Tibial nerve (tissue), 4 donors: ENCODE data around the gene MUC20. TPM values are rescaled to one million over a fixed set of nuclear protein-coding genes. Genes with fewer than 3 reads are reported as not detected.
"Not testable (repeated sequence)": the region's sequence is repeated elsewhere in the genome, so short reads cannot be mapped to it uniquely, and the experiment has no call there.

Experiments
- DNase-seq, 2 donors: peaks; one replicate each; pipeline ENCODE4 v3.0.0-alpha.2; 2019; ENCODE audit warnings: low spot score in 2 of 2
- H3K27ac ChIP-seq, 4 donors: fragments of 200-600 bp; sonication (generic) in 3 of 4; one replicate each; pipeline ENCODE4 v1.5.1; 2017 to 2019; ENCODE audit warnings: mild to moderate bottlenecking in 1 of 4
- H3K27me3 ChIP-seq, 2 donors: fragments of 200-600 bp; sonication (generic) in 1 of 2; one replicate each; pipeline versions ENCODE4 v1.5.1 to v1.6.0; 2017 to 2019
- H3K36me3 ChIP-seq, 3 donors: fragments of 200-600 bp; sonication (generic); one replicate each; pipeline ENCODE4 v1.5.1; 2018 to 2019
- H3K4me1 ChIP-seq, 4 donors: fragments of 200-600 bp; sonication (generic) in 3 of 4; one replicate each; pipeline ENCODE4 v1.5.1; 2017 to 2019
- H3K4me3 ChIP-seq, 4 donors: fragments of 200-600 bp; sonication (generic) in 3 of 4; one replicate each; pipeline ENCODE4 v1.5.1; 2017 to 2019; ENCODE audit warnings: mild to moderate bottlenecking in 1 of 4, moderate library complexity in 1 of 4
- H3K9me3 ChIP-seq, 4 donors: fragments of 200-600 bp; sonication (generic) in 3 of 4; one replicate each; pipeline ENCODE4 v1.5.1; 2017 to 2019
- EP300 ChIP-seq, 2 donors: sonication (generic); formaldehyde crosslinking; IDR thresholded peaks; one replicate each; pipeline ENCODE4 v1.6.1; 2017; ENCODE audit warnings: antibody characterized with exemption in 2 of 2, mild to moderate bottlenecking in 1 of 2
- POLR2A ChIP-seq, 2 donors: fragments of 450-650 bp; IDR thresholded peaks; one replicate each; pipeline ENCODE4 v1.6.1; 2017; ENCODE audit warnings: antibody characterized with exemption in 2 of 2, mild to moderate bottlenecking in 2 of 2, moderate library complexity in 2 of 2
- WGBS, 2 donors: methylation state at CpG; one replicate each; pipeline ENCODE4 v1.1.5; 2018; 5-methylcytosine and 5-hydroxymethylcytosine counted together
- total RNA-seq, 4 donors: library from RNA; depleted of rRNA; stranded (reverse); fragments of >200 nt; gene quantifications; one replicate each; pipeline ENCODE4 v1.1.0, GENCODE V29; 2016
- TF ChIP-seq, protein P1 (sequence below), 5 experiments: fragments of 200-600 bp in 3 of 5; fragments of 450-650 bp in 2 of 5; sonication (generic) in 3 of 5; IDR thresholded peaks; one replicate each; pipeline ENCODE4 v1.5.1; 2016 to 2019; ENCODE audit warnings: antibody characterized with exemption in 5 of 5, mild to moderate bottlenecking in 3 of 5, moderate library complexity in 2 of 5

MUC20 gene
- total RNA-seq, 4 donors from 2014 or later = 11.0 to 67.5 (median 22.9) TPM

DNA sequence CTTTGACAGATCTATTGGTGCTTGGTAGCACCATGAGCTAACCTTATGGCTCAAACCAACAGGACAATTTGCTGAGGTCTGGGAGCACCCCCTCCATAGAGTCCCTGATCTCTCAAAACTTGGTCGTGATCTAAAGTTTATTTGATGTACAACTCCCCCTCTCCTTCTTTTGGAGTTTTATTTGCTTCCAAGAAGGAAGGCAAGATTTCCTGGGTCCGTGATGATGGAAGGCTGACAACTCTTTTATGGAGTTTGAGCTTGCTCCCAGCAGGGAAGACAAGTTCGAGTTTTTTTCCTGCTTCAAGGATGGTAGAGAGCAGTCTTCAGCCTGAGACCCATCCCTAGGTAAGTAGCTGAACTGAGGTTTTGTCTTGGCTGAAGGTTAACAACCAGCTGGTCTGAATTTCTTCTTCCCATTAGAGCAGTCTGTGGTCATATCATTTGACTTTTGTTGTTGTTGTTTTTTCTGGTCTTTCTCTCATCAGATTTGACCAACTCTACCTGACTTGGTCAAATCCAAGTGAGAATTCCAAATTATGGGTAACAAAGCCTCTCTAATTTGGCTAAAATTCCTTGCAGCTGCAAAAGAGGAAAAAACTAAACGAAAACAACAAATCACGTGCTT is 2.8 kb upstream of the MUC20 start:
- TF ChIP-seq POLR2A (IDR thresholded peaks at IDR 0.05) = no peak
- no peak for TF ChIP-seq EP300 (IDR thresholded peaks at IDR 0.05)
- TF ChIP-seq, protein P1, sequence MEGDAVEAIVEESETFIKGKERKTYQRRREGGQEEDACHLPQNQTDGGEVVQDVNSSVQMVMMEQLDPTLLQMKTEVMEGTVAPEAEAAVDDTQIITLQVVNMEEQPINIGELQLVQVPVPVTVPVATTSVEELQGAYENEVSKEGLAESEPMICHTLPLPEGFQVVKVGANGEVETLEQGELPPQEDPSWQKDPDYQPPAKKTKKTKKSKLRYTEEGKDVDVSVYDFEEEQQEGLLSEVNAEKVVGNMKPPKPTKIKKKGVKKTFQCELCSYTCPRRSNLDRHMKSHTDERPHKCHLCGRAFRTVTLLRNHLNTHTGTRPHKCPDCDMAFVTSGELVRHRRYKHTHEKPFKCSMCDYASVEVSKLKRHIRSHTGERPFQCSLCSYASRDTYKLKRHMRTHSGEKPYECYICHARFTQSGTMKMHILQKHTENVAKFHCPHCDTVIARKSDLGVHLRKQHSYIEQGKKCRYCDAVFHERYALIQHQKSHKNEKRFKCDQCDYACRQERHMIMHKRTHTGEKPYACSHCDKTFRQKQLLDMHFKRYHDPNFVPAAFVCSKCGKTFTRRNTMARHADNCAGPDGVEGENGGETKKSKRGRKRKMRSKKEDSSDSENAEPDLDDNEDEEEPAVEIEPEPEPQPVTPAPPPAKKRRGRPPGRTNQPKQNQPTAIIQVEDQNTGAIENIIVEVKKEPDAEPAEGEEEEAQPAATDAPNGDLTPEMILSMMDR (IDR thresholded peaks at IDR 0.05) = no peak
- WGBS, 2 donors = 55 to 70% methylated on average over 5 of the region's 5 CpGs
- Histone ChIP-seq H3K9me3 (no peaks in the 10 kb centered on the region), H3K27me3 (no peaks in the 10 kb centered on the region), H3K27ac (no peak overlapping the region), H3K36me3 (peaks cover 0 to 28% (median 0%) of the 10 kb centered on the region in 3 donors), H3K4me1 (no peaks in the 10 kb centered on the region), H3K4me3 (no peak overlapping the region)
- no peak for DNase-seq

DNA sequence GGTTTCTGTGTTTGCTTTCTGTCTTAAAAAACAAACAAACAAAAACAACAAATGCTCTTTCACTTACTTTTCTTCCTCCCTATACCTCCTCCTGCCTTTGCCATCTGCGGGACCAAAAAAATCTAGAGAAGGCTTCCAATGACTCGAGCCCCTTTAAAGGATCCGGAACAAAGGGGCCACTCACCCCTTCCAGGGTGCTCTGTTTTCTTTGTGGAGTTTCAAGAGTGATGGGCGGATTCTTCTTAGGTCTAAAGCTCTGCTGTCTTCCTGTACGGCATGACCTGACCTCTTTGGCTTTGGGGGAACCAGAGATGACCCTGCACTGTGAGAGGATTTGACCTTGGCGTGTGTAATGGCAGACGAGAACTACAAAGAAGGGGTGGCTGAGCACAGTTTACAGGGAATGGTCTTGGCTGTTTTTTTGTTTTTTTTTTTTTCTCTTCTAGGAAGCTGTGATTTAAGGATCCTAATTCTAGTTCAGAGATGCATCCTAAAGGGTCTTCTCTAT is 2.2 kb upstream of the MUC20 start:
- Histone ChIP-seq H3K4me1 (no peaks in the 10 kb centered on the region), H3K27me3 (no peaks in the 10 kb centered on the region), H3K36me3 (peaks cover 0 to 28% (median 0%) of the 10 kb centered on the region in 3 donors), H3K4me3 (no peak overlapping the region), H3K9me3 (no peaks in the 10 kb centered on the region), H3K27ac (no peak overlapping the region)
- 34 to 46% methylated on average over 7 of the region's 7 CpGs for WGBS, 2 donors
- no peak for DNase-seq
- TF ChIP-seq POLR2A (IDR thresholded peaks at IDR 0.05) (no peak), EP300 (IDR thresholded peaks at IDR 0.05) (no peak)
- TF ChIP-seq, protein P1 (IDR thresholded peaks at IDR 0.05) = no peak

DNA sequence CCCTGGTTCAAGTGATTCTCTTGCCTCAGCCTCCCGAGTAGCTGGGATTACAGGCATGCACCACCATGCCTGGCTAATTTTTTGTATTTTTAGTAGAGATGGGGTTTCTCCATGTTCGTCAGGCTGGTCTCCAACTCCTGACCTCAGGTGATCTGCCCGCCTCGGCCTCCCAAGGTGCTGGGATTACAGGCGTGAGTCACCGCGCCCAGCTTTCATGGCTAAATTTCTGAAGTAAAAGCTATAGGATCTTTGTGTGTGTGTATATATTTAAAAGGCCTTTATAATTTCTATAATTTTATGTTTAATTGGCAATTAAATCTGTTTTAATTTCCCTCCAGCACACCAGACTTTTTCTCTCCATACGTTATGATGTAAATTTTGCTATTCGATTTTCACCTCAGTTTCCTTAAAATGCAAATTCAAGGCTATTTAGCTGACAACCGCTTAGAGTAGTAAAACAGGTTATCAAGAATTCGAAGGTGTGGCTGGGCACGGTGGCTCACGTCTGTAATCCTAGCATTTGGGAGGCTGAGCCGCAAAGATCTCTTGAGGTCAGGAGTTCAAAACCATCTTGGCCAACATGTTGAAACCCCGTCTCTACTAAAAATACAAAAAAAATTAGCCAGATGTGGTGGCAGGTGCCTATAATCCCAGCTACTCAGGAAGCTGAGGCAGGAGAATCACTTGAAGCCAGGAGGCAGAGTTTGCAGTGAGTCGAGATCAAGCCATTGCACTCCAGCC is 1.1 kb upstream of the MUC20 start:
- H3K9me3 ChIP-seq, H3K4me1 ChIP-seq, DNase-seq, H3K4me3 ChIP-seq, H3K27me3 ChIP-seq, H3K27ac ChIP-seq: not testable (repeated sequence)
- H3K36me3 ChIP-seq = peaks cover 0 to 22% (median 0%) of the 10 kb centered on the region in 3 donors
- 90 to 91% methylated on average over 16 of the region's 16 CpGs for WGBS, 2 donors

DNA sequence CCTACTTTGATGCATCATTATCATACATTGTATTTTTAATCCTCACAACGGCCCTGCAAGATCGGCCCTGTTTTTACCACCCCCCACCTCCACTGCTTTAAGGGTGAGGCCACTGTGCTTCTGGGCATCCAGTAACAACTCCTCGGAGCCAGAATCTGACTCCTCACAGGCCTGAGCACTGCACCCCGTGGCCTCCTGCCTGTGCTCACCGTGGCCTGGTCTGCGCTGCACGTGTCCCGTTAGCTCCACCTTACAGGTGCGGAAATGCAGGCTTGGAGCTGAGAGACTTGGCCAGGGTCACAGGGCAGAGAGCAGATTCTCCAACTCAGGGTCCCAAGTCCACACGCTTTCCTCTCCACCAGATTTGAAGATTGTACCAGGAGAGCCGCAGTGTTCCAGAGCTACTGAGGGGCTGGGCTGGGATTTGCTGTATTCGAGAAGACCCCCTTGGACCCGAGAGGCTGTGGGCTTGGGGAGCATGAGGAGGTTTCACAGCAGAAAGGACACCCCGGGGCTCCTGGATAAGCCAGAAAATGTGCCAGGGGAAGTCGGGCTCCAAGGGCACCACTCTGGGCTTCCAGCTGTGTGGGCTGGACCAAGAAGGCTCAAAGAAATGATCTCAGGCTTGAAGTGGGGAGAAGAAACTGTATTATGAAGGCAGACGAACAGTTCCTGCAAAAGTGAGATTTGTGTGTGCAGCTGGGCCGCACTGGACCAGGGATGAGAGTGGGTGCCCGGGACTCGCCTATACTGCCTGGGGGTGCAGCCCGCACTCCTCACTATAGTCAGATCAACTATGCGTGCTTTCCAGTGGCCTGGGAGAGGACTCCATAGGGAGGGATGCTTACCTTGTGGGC is 1.6 kb downstream of the MUC20 start:
- not testable (repeated sequence) for H3K9me3 ChIP-seq, H3K36me3 ChIP-seq, H3K27ac ChIP-seq, DNase-seq, H3K27me3 ChIP-seq, H3K4me1 ChIP-seq, H3K4me3 ChIP-seq
- WGBS, 2 donors = 75 to 77% methylated on average over 8 to 9 of the region's 21 CpGs

DNA sequence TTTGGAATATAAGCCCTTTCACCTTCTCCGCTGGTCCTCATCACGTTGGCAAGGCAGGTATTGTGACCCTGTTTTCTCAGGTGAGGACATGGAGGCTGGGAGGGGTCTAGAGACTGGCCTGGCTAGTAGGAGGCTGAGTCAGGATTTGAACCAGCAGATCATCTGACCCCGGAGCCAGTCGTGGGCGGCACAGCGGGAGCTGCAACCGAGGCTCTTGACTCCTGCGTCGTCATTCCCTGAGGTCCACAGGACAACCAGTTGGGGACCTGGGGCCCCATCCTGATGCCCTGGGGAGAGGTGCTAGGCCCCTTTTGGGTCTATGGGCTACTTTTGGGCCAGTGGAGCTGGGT is 2.2 kb downstream of the MUC20 start:
- WGBS, 2 donors = 83 to 85% methylated on average over 8 to 9 of the region's 9 CpGs
- H3K27me3 ChIP-seq, H3K4me1 ChIP-seq, H3K36me3 ChIP-seq, DNase-seq, H3K27ac ChIP-seq, H3K9me3 ChIP-seq, H3K4me3 ChIP-seq: not testable (repeated sequence)

DNA sequence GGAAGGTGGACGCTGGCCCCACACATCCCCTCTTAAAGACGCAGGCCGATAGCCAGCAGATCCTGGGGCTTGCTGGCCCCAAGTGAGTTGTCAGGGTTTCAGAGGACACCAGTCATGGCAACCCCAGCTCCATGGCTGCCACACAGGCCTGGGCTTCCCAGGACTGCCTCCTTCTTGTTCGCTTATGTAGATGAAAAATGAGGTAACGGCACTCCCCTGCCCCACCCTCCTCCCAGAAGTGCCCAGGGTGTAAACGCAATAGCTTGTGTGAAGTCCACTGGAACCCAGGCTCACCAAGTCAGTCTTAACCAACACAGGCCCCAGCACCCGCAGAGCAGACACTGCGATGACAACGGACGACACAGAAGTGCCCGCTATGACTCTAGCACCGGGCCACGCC is 3.6 kb downstream of the MUC20 start:
- WGBS, 2 donors = 57% methylated on average over 3 of the region's 13 CpGs; no CpG with 5 or more reads in 1 of the 2 donors
- H3K4me1 ChIP-seq, DNase-seq, H3K9me3 ChIP-seq, H3K4me3 ChIP-seq, H3K36me3 ChIP-seq, H3K27me3 ChIP-seq, H3K27ac ChIP-seq: not testable (repeated sequence)

DNA sequence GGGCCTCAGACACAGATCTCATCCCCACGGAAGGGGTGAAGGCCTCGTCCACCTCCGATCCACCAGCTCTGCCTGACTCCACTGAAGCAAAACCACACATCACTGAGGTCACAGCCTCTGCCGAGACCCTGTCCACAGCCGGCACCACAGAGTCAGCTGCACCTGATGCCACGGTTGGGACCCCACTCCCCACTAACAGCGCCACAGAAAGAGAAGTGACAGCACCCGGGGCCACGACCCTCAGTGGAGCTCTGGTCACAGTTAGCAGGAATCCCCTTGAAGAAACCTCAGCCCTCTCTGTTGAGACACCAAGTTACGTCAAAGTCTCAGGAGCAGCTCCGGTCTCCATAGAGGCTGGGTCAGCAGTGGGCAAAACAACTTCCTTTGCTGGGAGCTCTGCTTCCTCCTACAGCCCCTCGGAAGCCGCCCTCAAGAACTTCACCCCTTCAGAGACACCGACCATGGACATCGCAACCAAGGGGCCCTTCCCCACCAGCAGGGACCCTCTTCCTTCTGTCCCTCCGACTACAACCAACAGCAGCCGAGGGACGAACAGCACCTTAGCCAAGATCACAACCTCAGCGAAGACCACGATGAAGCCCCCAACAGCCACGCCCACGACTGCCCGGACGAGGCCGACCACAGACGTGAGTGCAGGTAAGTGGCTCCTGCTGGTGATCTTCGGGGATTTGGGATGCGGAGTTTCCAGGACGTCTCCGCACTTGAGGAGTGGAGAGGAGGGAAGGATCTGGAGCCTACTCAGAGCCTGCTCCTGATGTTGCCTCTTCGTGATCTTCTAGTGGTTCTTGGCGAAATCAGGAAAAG is 5.3 kb downstream of the MUC20 start:
- DNase-seq, H3K27ac ChIP-seq, H3K9me3 ChIP-seq, H3K27me3 ChIP-seq, H3K4me3 ChIP-seq, H3K4me1 ChIP-seq: not testable (repeated sequence)
- WGBS, 2 donors = 80 to 94% methylated on average over 29 to 30 of the region's 32 CpGs
- peaks cover 0 to 19% (median 0%) of the 10 kb centered on the region in 3 donors for H3K36me3 ChIP-seq
